T-helper 2 cell treated with Interferon-gamma antibody and Interleukin-4, amounts not matched to agents 100 ng/mL and 5 ng/mL, for 36 hours (primary cell): Measurements from ENCODE around the gene IGIP. TPM values are rescaled to one million over a fixed set of nuclear protein-coding genes. Genes with fewer than 3 reads are reported as not detected.

ENCODE experiments used
- intact Hi-C: fragments of 100-400 bp; cut with micrococcal nuclease; formaldehyde crosslinking; loops from one replicate; pipeline ENCODE4 v1.15.1; 2023
- total RNA-seq: library from RNA; stranded (reverse); gene quantifications from 2 replicates; pipeline ENCODE4 v1.2.3, GENCODE V29; 2022

IGIP gene
- total RNA-seq, 1 donor from 2014 or later = 3.4 TPM

- intact Hi-C loops = loop anchor here (5.0 kb wide), 1 partner anchor 451 kb away; the partner anchor contains the start of genes APBB3 and SLC35A4
Observed at GRCh38 chr5:140111011-140111858, 14.5 kb upstream of the IGIP start.

GRCh38 chr5:140111859-140112551, 13.7 kb upstream of the IGIP start:
- intact Hi-C loops = loop anchor here (5.0 kb wide), 1 partner anchor 450 kb away; the partner anchor contains the start of genes APBB3 and SLC35A4

- intact Hi-C loops = loop anchor here (5.0 kb wide), 1 partner anchor 450 kb away; the partner anchor contains the start of genes APBB3 and SLC35A4
Observed at GRCh38 chr5:140112685-140113179, 13.0 kb upstream of the IGIP start.

GRCh38 chr5:140113180-140113698, 12.5 kb upstream of the IGIP start:
- intact Hi-C loops = loop anchor here (5.0 kb wide), 1 partner anchor 449 kb away; the partner anchor contains the start of genes APBB3 and SLC35A4

- intact Hi-C loops = loop anchor here (1.0 to 5.0 kb wide), 4 partner anchors 10 to 449 kb away; partner anchors contain the start of genes APBB3 and SLC35A4
Observed at GRCh38 chr5:140113699-140114263, 12.0 kb upstream of the IGIP start, which contains the start of gene PURA. Gene PURA (plus strand): TSS chr5:140114109. CDS start chr5:140114182, 73 bp downstream.

DNA sequence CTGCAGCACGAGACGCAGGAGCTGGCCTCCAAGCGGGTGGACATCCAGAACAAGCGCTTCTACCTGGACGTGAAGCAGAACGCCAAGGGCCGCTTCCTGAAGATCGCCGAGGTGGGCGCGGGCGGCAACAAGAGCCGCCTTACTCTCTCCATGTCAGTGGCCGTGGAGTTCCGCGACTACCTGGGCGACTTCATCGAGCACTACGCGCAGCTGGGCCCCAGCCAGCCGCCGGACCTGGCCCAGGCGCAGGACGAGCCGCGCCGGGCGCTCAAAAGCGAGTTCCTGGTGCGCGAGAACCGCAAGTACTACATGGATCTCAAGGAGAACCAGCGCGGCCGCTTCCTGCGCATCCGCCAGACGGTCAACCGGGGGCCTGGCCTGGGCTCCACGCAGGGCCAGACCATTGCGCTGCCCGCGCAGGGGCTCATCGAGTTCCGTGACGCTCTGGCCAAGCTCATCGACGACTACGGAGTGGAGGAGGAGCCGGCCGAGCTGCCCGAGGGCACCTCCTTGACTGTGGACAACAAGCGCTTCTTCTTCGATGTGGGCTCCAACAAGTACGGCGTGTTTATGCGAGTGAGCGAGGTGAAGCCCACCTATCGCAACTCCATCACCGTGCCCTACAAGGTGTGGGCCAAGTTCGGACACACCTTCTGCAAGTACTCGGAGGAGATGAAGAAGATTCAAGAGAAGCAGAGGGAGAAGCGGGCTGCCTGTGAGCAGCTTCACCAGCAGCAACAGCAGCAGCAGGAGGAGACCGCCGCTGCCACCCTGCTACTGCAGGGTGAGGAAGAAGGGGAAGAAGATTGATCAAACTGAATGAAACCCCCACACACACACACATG, 11.2 kb upstream of the IGIP start:
- intact Hi-C loops = loop anchor here (1.0 to 5.0 kb wide), 5 partner anchors 9 to 598 kb away; partner anchors contain the start of genes APBB3 and SLC35A4

DNA sequence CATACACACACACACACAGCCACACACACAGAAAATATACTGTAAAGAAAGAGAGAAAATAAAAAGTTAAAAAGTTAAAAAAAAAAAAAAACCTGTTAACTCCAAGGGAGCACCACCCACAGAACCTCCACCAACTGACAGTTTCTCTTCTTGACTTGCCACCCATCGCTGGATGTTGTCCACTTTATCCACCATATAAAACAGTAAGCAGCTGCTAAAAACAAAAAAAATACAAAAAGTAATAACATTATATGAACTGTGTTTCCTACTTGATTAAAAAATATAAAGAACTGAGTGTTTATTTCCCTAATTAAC, 10.6 kb upstream of the IGIP start:
- intact Hi-C loops = loop anchor here (2.0 to 5.0 kb wide), 2 partner anchors 30 to 597 kb away; no protein-coding TSS in a partner anchor

- intact Hi-C loops = loop anchor here (1.0 to 5.0 kb wide), 2 partner anchors 8 to 596 kb away; no protein-coding TSS in a partner anchor
Observed at GRCh38 chr5:140116716-140117115, 9.0 kb upstream of the IGIP start.

- intact Hi-C loops = loop anchor here (5.0 kb wide), 1 partner anchor 595 kb away; no protein-coding TSS in a partner anchor
Observed at GRCh38 chr5:140117523-140117922, 8.2 kb upstream of the IGIP start.

DNA sequence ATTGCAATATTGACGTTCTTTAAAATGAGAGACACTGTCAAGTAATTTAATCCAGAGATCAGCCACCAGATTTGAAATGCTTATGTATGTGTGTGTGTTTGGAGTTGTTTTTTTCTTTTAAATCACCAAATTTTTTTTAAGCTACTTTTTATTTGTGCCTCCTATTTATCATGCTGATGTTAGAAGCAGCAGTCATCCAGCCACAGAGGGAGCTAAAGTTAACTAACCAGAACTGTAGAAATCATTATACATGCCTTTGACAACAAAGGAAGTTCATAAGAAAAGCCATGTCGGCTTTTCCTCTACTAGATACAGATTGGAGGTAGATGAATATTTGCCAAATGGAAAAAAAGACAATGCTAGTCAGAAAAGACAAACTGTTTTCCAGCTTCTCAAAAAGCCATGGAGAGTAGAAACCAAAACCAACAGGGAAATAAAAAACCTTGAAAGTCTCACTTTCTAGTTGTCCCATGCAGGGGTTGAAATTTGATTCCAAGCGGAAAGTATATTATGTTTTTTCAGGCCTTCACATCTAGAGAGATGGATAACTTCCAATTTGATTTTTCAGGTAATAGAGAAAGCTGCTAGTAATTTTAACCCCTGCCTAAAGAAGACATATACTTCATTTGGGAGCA, 7.3 kb upstream of the IGIP start:
- intact Hi-C loops = loop anchor here (5.0 kb wide), 1 partner anchor 594 kb away; no protein-coding TSS in a partner anchor

DNA sequence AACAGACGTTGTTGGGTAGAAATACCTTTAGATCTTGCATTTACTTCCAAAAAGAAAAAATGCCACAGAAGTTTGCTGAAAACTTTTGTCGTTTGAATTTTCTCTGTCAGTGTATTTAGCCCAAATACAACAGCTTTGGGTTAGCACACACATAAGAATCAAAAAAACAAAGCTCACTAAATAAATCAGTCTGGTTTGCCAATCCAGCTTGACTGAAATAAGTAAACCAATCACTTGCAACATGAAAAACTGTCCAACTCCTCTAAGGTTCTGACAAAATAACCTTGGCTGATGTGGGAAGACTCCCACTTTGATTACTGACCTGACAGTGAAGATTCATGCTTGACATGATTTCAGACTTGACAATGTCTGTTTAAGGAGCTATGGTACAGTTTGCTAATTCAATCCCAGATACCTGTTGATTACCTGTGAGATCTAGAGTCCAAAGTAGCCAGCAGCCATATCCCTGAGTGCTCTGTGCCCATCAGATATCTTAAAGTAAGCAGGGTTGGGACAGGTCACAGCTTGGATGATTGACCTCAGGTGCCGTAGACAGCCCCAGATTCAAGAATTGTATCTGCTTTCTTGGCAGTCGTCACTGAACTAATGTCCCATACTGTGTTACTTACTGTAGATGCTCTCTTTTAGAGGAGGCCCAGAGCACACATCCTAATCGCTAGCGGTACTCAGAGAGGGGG, 727 bp downstream of the IGIP start:
- intact Hi-C loops = no loop called here

GRCh38 chr5:140128376-140128775, 2.6 kb downstream of the IGIP start:
- intact Hi-C loops = no loop called here

DNA sequence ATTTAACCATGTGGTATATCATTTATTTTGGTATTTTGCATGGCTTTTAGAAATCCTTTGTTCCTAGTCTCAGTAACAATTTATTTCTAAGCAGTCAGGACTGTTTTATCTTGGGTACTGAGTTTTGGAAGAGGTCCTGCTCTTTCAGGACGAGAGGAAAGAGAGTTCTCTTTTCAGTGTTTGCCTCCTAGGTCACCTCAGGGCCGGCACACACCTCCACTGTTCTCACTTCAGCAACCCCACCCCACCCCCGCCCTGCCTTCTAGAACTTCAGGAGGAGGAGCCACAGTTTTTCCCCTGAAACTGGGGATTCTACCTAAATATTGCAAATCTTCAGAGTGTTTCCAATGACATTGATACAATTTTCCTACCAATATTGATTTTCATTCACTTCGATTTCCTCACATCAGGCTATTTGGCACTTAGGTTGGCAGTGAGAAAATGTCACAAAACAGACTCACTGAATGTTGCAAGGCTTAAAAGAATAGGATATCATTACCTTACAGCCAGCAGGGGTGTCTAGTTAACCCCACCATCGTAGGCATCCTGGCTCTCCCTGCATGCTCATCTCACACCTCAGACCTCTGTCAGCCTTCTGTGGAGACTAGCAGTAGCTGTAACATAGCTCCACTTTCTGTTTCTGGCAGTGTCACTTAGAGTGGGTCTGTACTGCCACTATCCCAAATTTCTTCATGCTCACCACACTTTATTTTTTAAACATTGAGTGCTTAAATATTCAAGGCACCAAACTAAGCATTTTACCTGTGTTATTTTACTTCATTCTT, 5.4 kb downstream of the IGIP start:
- intact Hi-C loops = no loop called here

- intact Hi-C loops = no loop called here
Observed at GRCh38 chr5:140131967-140132409, 6.3 kb downstream of the IGIP start.

GRCh38 chr5:140133514-140134167, 7.9 kb downstream of the IGIP start:
- intact Hi-C loops = no loop called here

GRCh38 chr5:140134277-140134935, 8.7 kb downstream of the IGIP start:
- intact Hi-C loops = no loop called here

- intact Hi-C loops = no loop called here
Observed at GRCh38 chr5:140135127-140135526, 9.4 kb downstream of the IGIP start.
